ENCODE measurements around the gene OSBPL3. TPM values are rescaled to one million over a fixed set of nuclear protein-coding genes. Genes with fewer than 3 reads are reported as not detected.

OSBPL3 gene
- total RNA-seq, 1 donor, result 9.3 TPM

GRCh38 chr7:24923172-24923865, 56.7 kb downstream of the OSBPL3 start:
- no peak overlapping the region for H3K4me3 ChIP-seq (ENCODE audit: low read length)
- H3K27me3 ChIP-seq (ENCODE audit: insufficient read depth, low read length), result no peaks in the 10 kb centered on the region
- no peaks in the 10 kb centered on the region for H3K9me3 ChIP-seq (ENCODE audit: low read depth, low read length)
- H3K4me1 ChIP-seq (ENCODE audit: insufficient read depth, low read length), result peaks cover 21% of the 10 kb centered on the region

- H3K4me1 ChIP-seq (ENCODE audit: insufficient read depth, low read length), result peaks cover 21% of the 10 kb centered on the region
- H3K27me3 ChIP-seq (ENCODE audit: insufficient read depth, low read length), result no peaks in the 10 kb centered on the region
- no peaks in the 10 kb centered on the region for H3K9me3 ChIP-seq (ENCODE audit: low read depth, low read length)
Measured at GRCh38 chr7:24922099-24922773, 57.7 kb downstream of the OSBPL3 start.

GRCh38 chr7:24921362-24921679, 58.7 kb downstream of the OSBPL3 start:
- H3K27me3 ChIP-seq (ENCODE audit: insufficient read depth, low read length), result no peaks in the 10 kb centered on the region
- no peak overlapping the region for H3K4me3 ChIP-seq (ENCODE audit: low read length)
- no peaks in the 10 kb centered on the region for H3K9me3 ChIP-seq (ENCODE audit: low read depth, low read length)
- peaks cover 21% of the 10 kb centered on the region for H3K4me1 ChIP-seq (ENCODE audit: insufficient read depth, low read length)

More at GRCh38 chr7:24922099-24922773, 57.7 kb downstream of the OSBPL3 start:
- no peak overlapping the region for H3K4me3 ChIP-seq (ENCODE audit: low read length)

- Histone ChIP-seq H3K4me3 (ENCODE audit: low read length) (no peak overlapping the region), H3K9me3 (ENCODE audit: low read depth, low read length) (no peaks in the 10 kb centered on the region), H3K4me1 (ENCODE audit: insufficient read depth, low read length) (peaks cover 21% of the 10 kb centered on the region), H3K27me3 (ENCODE audit: insufficient read depth, low read length) (no peaks in the 10 kb centered on the region)
Measured at GRCh38 chr7:24920451-24921361, 59.3 kb downstream of the OSBPL3 start.

- Histone ChIP-seq H3K27me3 (ENCODE audit: insufficient read depth, low read length) (no peaks in the 10 kb centered on the region), H3K4me3 (ENCODE audit: low read length) (no peak overlapping the region), H3K4me1 (ENCODE audit: insufficient read depth, low read length) (peaks cover 26% of the 10 kb centered on the region), H3K9me3 (ENCODE audit: low read depth, low read length) (no peaks in the 10 kb centered on the region)
Measured at GRCh38 chr7:24917510-24918239, 62.3 kb downstream of the OSBPL3 start.

- H3K9me3 ChIP-seq (ENCODE audit: low read depth, low read length), result no peaks in the 10 kb centered on the region
- peaks cover 25% of the 10 kb centered on the region for H3K4me1 ChIP-seq (ENCODE audit: insufficient read depth, low read length)
- no peaks in the 10 kb centered on the region for H3K27me3 ChIP-seq (ENCODE audit: insufficient read depth, low read length)
- no peak overlapping the region for H3K4me3 ChIP-seq (ENCODE audit: low read length)
Measured at GRCh38 chr7:24916463-24917040, 63.4 kb downstream of the OSBPL3 start.

GRCh38 chr7:24914465-24914859, 65.5 kb downstream of the OSBPL3 start:
- no peaks in the 10 kb centered on the region for H3K9me3 ChIP-seq (ENCODE audit: low read depth, low read length)
- peaks cover 41% of the 10 kb centered on the region for H3K4me1 ChIP-seq (ENCODE audit: insufficient read depth, low read length)
- no peak overlapping the region for H3K4me3 ChIP-seq (ENCODE audit: low read length)
- H3K27me3 ChIP-seq (ENCODE audit: insufficient read depth, low read length), result no peaks in the 10 kb centered on the region

GRCh38 chr7:24913801-24914464, 66.0 kb downstream of the OSBPL3 start:
- no peaks in the 10 kb centered on the region for H3K9me3 ChIP-seq (ENCODE audit: low read depth, low read length)
- no peaks in the 10 kb centered on the region for H3K27me3 ChIP-seq (ENCODE audit: insufficient read depth, low read length)
- H3K4me3 ChIP-seq (ENCODE audit: low read length), result no peak overlapping the region
- peaks cover 47% of the 10 kb centered on the region for H3K4me1 ChIP-seq (ENCODE audit: insufficient read depth, low read length)

GRCh38 chr7:24912874-24913514, 67.0 kb downstream of the OSBPL3 start:
- no peak overlapping the region for H3K4me3 ChIP-seq (ENCODE audit: low read length)
- H3K9me3 ChIP-seq (ENCODE audit: low read depth, low read length), result no peaks in the 10 kb centered on the region
- H3K27me3 ChIP-seq (ENCODE audit: insufficient read depth, low read length), result no peaks in the 10 kb centered on the region
- peaks cover 55% of the 10 kb centered on the region for H3K4me1 ChIP-seq (ENCODE audit: insufficient read depth, low read length)

GRCh38 chr7:24912424-24912823, 67.6 kb downstream of the OSBPL3 start:
- H3K27me3 ChIP-seq (ENCODE audit: insufficient read depth, low read length), result no peaks in the 10 kb centered on the region
- H3K4me1 ChIP-seq (ENCODE audit: insufficient read depth, low read length), result peaks cover 61% of the 10 kb centered on the region
- no peak overlapping the region for H3K4me3 ChIP-seq (ENCODE audit: low read length)
- no peaks in the 10 kb centered on the region for H3K9me3 ChIP-seq (ENCODE audit: low read depth, low read length)

- H3K27me3 ChIP-seq (ENCODE audit: insufficient read depth, low read length), result no peaks in the 10 kb centered on the region
- H3K4me1 ChIP-seq (ENCODE audit: insufficient read depth, low read length), result peaks cover 69% of the 10 kb centered on the region
- no peak overlapping the region for H3K4me3 ChIP-seq (ENCODE audit: low read length)
- H3K9me3 ChIP-seq (ENCODE audit: low read depth, low read length), result no peaks in the 10 kb centered on the region
Measured at GRCh38 chr7:24911213-24911603, 68.8 kb downstream of the OSBPL3 start.

GRCh38 chr7:24910551-24911212, 69.3 kb downstream of the OSBPL3 start:
- H3K4me3 ChIP-seq (ENCODE audit: low read length), result no peak overlapping the region
- peaks cover 69% of the 10 kb centered on the region for H3K4me1 ChIP-seq (ENCODE audit: insufficient read depth, low read length)
- no peaks in the 10 kb centered on the region for H3K9me3 ChIP-seq (ENCODE audit: low read depth, low read length)
- no peaks in the 10 kb centered on the region for H3K27me3 ChIP-seq (ENCODE audit: insufficient read depth, low read length)

GRCh38 chr7:24908727-24909126, 71.3 kb downstream of the OSBPL3 start:
- no peaks in the 10 kb centered on the region for H3K9me3 ChIP-seq (ENCODE audit: low read depth, low read length)
- no peak overlapping the region for H3K4me3 ChIP-seq (ENCODE audit: low read length)
- H3K4me1 ChIP-seq (ENCODE audit: insufficient read depth, low read length), result peaks cover 75% of the 10 kb centered on the region

More at GRCh38 chr7:24908727-24909126, 71.3 kb downstream of the OSBPL3 start:
- H3K27me3 ChIP-seq (ENCODE audit: insufficient read depth, low read length), result no peaks in the 10 kb centered on the region
